Kidney tubule cell (primary cell): ENCODE measurements around the gene FBXL13.

Experiments used
- DNase-seq: peaks from one replicate; pipeline ENCODE4 v3.0.0-alpha.2; 2018; ENCODE audit warnings: low spot score

Gene FBXL13

GRCh38 chr7:102895602-102896001 lies 179.0 kb downstream of the FBXL13 start:
- no peak for DNase-seq

- no peak for DNase-seq
These were observed 181.8 kb downstream of the FBXL13 start for GRCh38 chr7:102892631-102893278.

GRCh38 chr7:102891693-102892261 lies 182.8 kb downstream of the FBXL13 start:
- DNase-seq = peak; percentile 61

GRCh38 chr7:102890971-102891692 lies 183.5 kb downstream of the FBXL13 start:
- no peak for DNase-seq

- no peak for DNase-seq
These were observed 184.2 kb downstream of the FBXL13 start for GRCh38 chr7:102890292-102890970.

- no peak for DNase-seq
These were observed 184.7 kb downstream of the FBXL13 start for GRCh38 chr7:102889851-102890250.

GRCh38 chr7:102888561-102889233 lies 185.9 kb downstream of the FBXL13 start:
- DNase-seq = no peak

GRCh38 chr7:102883098-102883860 lies 191.3 kb downstream of the FBXL13 start:
- DNase-seq = peak; percentile 66

- peak; percentile 100 for DNase-seq
These were observed 198.8 kb downstream of the FBXL13 start for GRCh38 chr7:102875700-102876295.

GRCh38 chr7:102874966-102875365 lies 199.6 kb downstream of the FBXL13 start:
- DNase-seq = peak; percentile 17

- peak; percentile 97 for DNase-seq
These were observed 200.3 kb downstream of the FBXL13 start for GRCh38 chr7:102874166-102874829.

- DNase-seq = peak; percentile 32
These were observed 201.0 kb downstream of the FBXL13 start for GRCh38 chr7:102873470-102874165.

- DNase-seq = peak; percentile 97
These were observed 202.1 kb downstream of the FBXL13 start for GRCh38 chr7:102872460-102872859.

GRCh38 chr7:102869195-102869594 lies 205.4 kb downstream of the FBXL13 start:
- no peak for DNase-seq

- DNase-seq = no peak
These were observed 207.9 kb downstream of the FBXL13 start for GRCh38 chr7:102866535-102867215.

- DNase-seq = no peak
These were observed 209.6 kb downstream of the FBXL13 start for GRCh38 chr7:102864958-102865357.

GRCh38 chr7:102860351-102860811 lies 214.2 kb downstream of the FBXL13 start:
- no peak for DNase-seq

GRCh38 chr7:102859799-102860125 lies 214.8 kb downstream of the FBXL13 start:
- DNase-seq = no peak

- DNase-seq = no peak
These were observed 215.4 kb downstream of the FBXL13 start for GRCh38 chr7:102859084-102859798.
